Astrocyte (in vitro differentiated cells and primary cell): Measurements from ENCODE around the gene IL3RA. TPM values are rescaled to one million over a fixed set of nuclear protein-coding genes. Genes with fewer than 3 reads are reported as not detected.

Experiments
- DNase-seq: peaks from one replicate; pipeline ENCODE4 v3.0.0-alpha.2; 2010; ENCODE audit warnings: low read depth
- FAIRE-seq: peaks from 2 replicates; lab custom pipeline; 2011; peaks lifted over from hg19 to GRCh38; lab: Jason Lieb, UNC
- H2AFZ ChIP-seq: 2 replicates; pipeline ENCODE4 v1.6.0; 2012; ENCODE audit warnings: low read depth, low read length, inconsistent platforms
- H3K27ac ChIP-seq: 2 replicates; pipeline ENCODE4 v1.5.1; 2011; ENCODE audit warnings: low read depth, low read length, inconsistent platforms
- H3K27me3 ChIP-seq: 2 replicates; pipeline ENCODE4 v1.6.0; 2011; ENCODE audit warnings: low read length, inconsistent platforms; ENCODE audit not compliant: insufficient read depth
- H3K36me3 ChIP-seq: 2 replicates; pipeline ENCODE4 v1.5.1; 2011; ENCODE audit warnings: low read length, inconsistent platforms; ENCODE audit not compliant: insufficient read depth
- H3K4me1 ChIP-seq: 2 replicates; pipeline ENCODE4 v1.5.1; 2011; ENCODE audit warnings: low read length, inconsistent platforms; ENCODE audit not compliant: insufficient read depth
- H3K4me2 ChIP-seq: 2 replicates; pipeline ENCODE4 v1.6.0; 2012; ENCODE audit warnings: low read length, inconsistent platforms
- H3K4me3 ChIP-seq: 2 replicates; pipeline ENCODE4 v1.5.1; 2011; ENCODE audit warnings: low read depth, mild to moderate bottlenecking, low read length, inconsistent platforms; ENCODE audit not compliant: insufficient read depth
- H3K79me2 ChIP-seq: 2 replicates; pipeline ENCODE4 v1.6.0; 2012; ENCODE audit warnings: mild to moderate bottlenecking, low read length, inconsistent platforms; ENCODE audit not compliant: insufficient read depth
- H3K9ac ChIP-seq: 2 replicates; pipeline ENCODE4 v1.6.0; 2012; ENCODE audit warnings: mild to moderate bottlenecking, low read length, inconsistent platforms
- H3K9me3 ChIP-seq: 2 replicates; pipeline ENCODE4 v1.5.1; 2012; ENCODE audit warnings: low read depth, mild to moderate bottlenecking, low read length, inconsistent platforms; ENCODE audit not compliant: insufficient read depth
- H4K20me1 ChIP-seq: 2 replicates; pipeline ENCODE4 v1.6.0; 2012; ENCODE audit warnings: low read length, inconsistent platforms; ENCODE audit not compliant: insufficient read depth
- H3K27ac Mint-ChIP-seq: one replicate; pipeline ENCODE4 v1.8.0; 2021; ENCODE audit warnings: mild to moderate bottlenecking, mixed read lengths; ENCODE audit not compliant: unreplicated experiment
- H3K27me3 Mint-ChIP-seq: one replicate; pipeline ENCODE4 v1.8.0; 2021; ENCODE audit warnings: low read depth, mixed read lengths; ENCODE audit not compliant: unreplicated experiment
- H3K36me3 Mint-ChIP-seq: one replicate; pipeline ENCODE4 v1.8.0; 2021; ENCODE audit warnings: low read depth, mixed read lengths; ENCODE audit not compliant: unreplicated experiment
- H3K4me1 Mint-ChIP-seq: one replicate; pipeline ENCODE4 v1.8.0; 2021; ENCODE audit warnings: low read depth, mixed read lengths; ENCODE audit not compliant: unreplicated experiment
- H3K4me3 Mint-ChIP-seq: one replicate; pipeline ENCODE4 v1.8.0; 2021; ENCODE audit warnings: mild to moderate bottlenecking, moderate library complexity, mixed read lengths; ENCODE audit not compliant: unreplicated experiment
- H3K9me3 Mint-ChIP-seq: one replicate; pipeline ENCODE4 v1.8.0; 2021; ENCODE audit warnings: mild to moderate bottlenecking, mixed read lengths; ENCODE audit not compliant: unreplicated experiment
- EZH2 ChIP-seq: IDR thresholded peaks from 2 replicates; pipeline ENCODE4 v1.6.1; 2012; ENCODE audit warnings: mild to moderate bottlenecking, low read length, inconsistent platforms; ENCODE audit not compliant: insufficient read depth
- total RNA-seq: library from RNA; stranded (reverse); gene quantifications from 2 replicates; pipeline ENCODE4 v1.2.1, GENCODE V29; 2021
- TF ChIP-seq, protein P1 (sequence below): IDR thresholded peaks from 2 replicates; pipeline ENCODE4 v1.5.1; 2011; ENCODE audit warnings: low read depth, mild to moderate bottlenecking, inconsistent platforms, low read length, moderate library complexity; ENCODE audit not compliant: insufficient read depth

Gene IL3RA
- total RNA-seq, 1 donor from 2014 or later, result not detected

DNA sequence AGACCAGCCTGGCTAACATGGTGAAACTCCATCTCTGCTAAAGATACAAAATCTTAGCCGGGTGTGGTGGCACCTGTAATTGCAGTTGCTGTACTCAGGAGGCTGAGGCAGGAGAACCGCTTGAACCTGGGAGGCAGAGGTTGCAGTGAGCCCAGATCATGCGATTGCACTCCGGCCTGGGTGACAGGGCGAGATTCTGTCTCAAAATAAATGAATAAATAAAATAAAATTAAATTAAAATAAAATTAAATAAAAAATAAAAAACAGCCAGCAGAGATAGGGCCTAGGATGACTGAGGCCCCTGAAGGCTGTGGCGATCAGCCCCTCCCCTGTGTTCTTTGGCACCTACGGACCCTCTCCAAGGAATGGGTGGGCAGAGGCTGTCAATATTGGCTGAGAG is 22.8 kb upstream of the IL3RA start:
- FAIRE-seq (no peak), DNase-seq (no peak)
- no peak overlapping the region for H3K27ac ChIP-seq
- H2AFZ ChIP-seq, result no peak overlapping the region
- H3K36me3 Mint-ChIP-seq, result no peaks in the 10 kb centered on the region
- peaks cover 10% of the 10 kb centered on the region for H3K9me3 Mint-ChIP-seq
- H3K4me1 Mint-ChIP-seq, result no peaks in the 10 kb centered on the region
- H3K4me2 ChIP-seq, result no peak overlapping the region
- H3K9me3 ChIP-seq, result no peaks in the 10 kb centered on the region
- H3K4me1 ChIP-seq, result no peaks in the 10 kb centered on the region
- H3K9ac ChIP-seq, result no peak overlapping the region
- no peaks in the 10 kb centered on the region for H3K79me2 ChIP-seq
- H4K20me1 ChIP-seq, result no peaks in the 10 kb centered on the region
- H3K4me3 Mint-ChIP-seq, result no peak overlapping the region
- no peaks in the 10 kb centered on the region for H3K36me3 ChIP-seq
- no peak overlapping the region for H3K4me3 ChIP-seq
- no peaks in the 10 kb centered on the region for H3K27me3 ChIP-seq
- H3K27ac Mint-ChIP-seq, result no peak overlapping the region
- TF ChIP-seq EZH2, result no peak
- TF ChIP-seq, protein P1, sequence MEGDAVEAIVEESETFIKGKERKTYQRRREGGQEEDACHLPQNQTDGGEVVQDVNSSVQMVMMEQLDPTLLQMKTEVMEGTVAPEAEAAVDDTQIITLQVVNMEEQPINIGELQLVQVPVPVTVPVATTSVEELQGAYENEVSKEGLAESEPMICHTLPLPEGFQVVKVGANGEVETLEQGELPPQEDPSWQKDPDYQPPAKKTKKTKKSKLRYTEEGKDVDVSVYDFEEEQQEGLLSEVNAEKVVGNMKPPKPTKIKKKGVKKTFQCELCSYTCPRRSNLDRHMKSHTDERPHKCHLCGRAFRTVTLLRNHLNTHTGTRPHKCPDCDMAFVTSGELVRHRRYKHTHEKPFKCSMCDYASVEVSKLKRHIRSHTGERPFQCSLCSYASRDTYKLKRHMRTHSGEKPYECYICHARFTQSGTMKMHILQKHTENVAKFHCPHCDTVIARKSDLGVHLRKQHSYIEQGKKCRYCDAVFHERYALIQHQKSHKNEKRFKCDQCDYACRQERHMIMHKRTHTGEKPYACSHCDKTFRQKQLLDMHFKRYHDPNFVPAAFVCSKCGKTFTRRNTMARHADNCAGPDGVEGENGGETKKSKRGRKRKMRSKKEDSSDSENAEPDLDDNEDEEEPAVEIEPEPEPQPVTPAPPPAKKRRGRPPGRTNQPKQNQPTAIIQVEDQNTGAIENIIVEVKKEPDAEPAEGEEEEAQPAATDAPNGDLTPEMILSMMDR, result no peak
- no peaks in the 10 kb centered on the region for H3K27me3 Mint-ChIP-seq

DNA sequence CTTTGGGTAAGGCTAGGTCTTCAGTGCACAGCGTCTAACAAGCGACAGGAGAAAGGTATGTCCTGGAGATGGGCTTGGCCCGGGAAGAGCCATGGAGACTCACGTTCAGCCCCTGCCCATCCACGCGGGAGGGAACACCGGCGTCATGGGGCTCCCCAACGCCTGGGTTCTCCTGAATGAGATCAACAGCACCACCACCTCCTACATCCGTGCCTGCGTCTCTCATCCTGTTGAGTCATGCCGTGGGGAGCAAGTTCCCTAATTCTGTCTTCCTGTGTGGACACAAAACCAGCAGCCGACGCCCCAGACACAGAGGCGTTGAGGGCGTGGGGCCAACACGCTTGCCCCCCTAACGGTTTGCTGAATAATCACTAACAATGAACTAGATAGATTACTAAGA is 20.1 kb upstream of the IL3RA start:
- no peaks in the 10 kb centered on the region for H3K27me3 ChIP-seq
- no peak overlapping the region for H3K27ac ChIP-seq
- no peaks in the 10 kb centered on the region for H3K79me2 ChIP-seq
- no peak overlapping the region for H2AFZ ChIP-seq
- no peaks in the 10 kb centered on the region for H3K9me3 ChIP-seq
- H3K4me2 ChIP-seq, result no peak overlapping the region
- FAIRE-seq (no peak), DNase-seq (no peak)
- Mint-ChIP-seq H3K27ac (no peak overlapping the region), H3K27me3 (no peaks in the 10 kb centered on the region), H3K36me3 (no peaks in the 10 kb centered on the region), H3K4me3 (no peak overlapping the region), H3K9me3 (peaks cover 10% of the 10 kb centered on the region), H3K4me1 (no peaks in the 10 kb centered on the region)
- no peak overlapping the region for H3K4me3 ChIP-seq
- no peaks in the 10 kb centered on the region for H4K20me1 ChIP-seq
- no peak overlapping the region for H3K9ac ChIP-seq
- no peaks in the 10 kb centered on the region for H3K36me3 ChIP-seq
- TF ChIP-seq, protein P1, result no peak
- no peak for TF ChIP-seq EZH2
- H3K4me1 ChIP-seq, result no peaks in the 10 kb centered on the region

DNA sequence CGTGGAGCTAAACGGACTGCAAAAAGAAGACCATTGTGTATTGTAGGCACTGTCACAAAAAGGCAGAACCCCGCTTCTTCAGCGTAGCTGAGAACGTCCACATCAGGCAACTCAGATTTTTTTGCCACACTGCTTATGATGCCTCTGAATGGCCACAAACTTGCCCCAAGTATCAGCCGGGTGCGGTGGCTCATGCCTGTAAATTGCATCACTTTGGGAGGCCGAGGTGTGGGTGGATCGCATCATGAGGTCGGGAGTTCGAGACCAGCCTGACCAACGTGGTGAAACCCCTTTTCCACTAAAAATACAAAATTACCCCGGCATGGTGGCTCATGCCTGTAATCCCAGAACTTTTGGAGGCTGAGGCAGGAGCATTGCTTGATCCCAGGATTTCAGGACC is 14.9 kb upstream of the IL3RA start:
- Histone ChIP-seq H3K9ac (no peak overlapping the region), H4K20me1 (no peaks in the 10 kb centered on the region), H3K9me3 (no peaks in the 10 kb centered on the region), H3K4me2 (no peak overlapping the region), H3K27ac (no peak overlapping the region), H3K36me3 (no peaks in the 10 kb centered on the region), H2AFZ (no peak overlapping the region), H3K79me2 (no peaks in the 10 kb centered on the region), H3K4me3 (no peak overlapping the region), H3K27me3 (no peaks in the 10 kb centered on the region), H3K4me1 (no peaks in the 10 kb centered on the region)
- Mint-ChIP-seq H3K9me3 (peaks cover 7% of the 10 kb centered on the region), H3K27me3 (no peaks in the 10 kb centered on the region), H3K36me3 (no peaks in the 10 kb centered on the region), H3K4me3 (no peak overlapping the region), H3K4me1 (no peaks in the 10 kb centered on the region), H3K27ac (no peak overlapping the region)
- no peak for FAIRE-seq
- DNase-seq, result no peak
- TF ChIP-seq EZH2, result no peak
- TF ChIP-seq, protein P1, result no peak
